Karpas-422 (cell line): ENCODE results near the gene MITF. TPM values are rescaled to one million over a fixed set of nuclear protein-coding genes. Genes with fewer than 3 reads are reported as not detected.

Source experiments
- DNase-seq: peaks from one replicate; pipeline ENCODE4 v3.0.0-alpha.2; 2015
- H2AFZ ChIP-seq: fragments of 200-600 bp; sonication (generic); 2 replicates; pipeline ENCODE4 v1.6.1; 2014; ENCODE audit warnings: antibody characterized with exemption, low read length, mixed read lengths
- H3K27ac ChIP-seq: fragments of 200-600 bp; sonication (generic); 2 replicates; pipeline ENCODE4 v1.5.1; 2014; ENCODE audit warnings: mild to moderate bottlenecking, low read length, moderate library complexity
- H3K27me3 ChIP-seq: fragments of 200-600 bp; sonication (generic); 2 replicates; pipeline ENCODE4 v1.6.1; 2014; ENCODE audit warnings: low read length, mixed read lengths
- H3K36me3 ChIP-seq: fragments of 200-600 bp; sonication (generic); 2 replicates; pipeline ENCODE4 v1.6.1; 2014; ENCODE audit warnings: low read length, mixed read lengths; ENCODE audit not compliant: insufficient read depth
- H3K4me1 ChIP-seq: fragments of 200-600 bp; sonication (generic); 2 replicates; pipeline ENCODE4 v1.6.1; 2014; ENCODE audit warnings: mild to moderate bottlenecking, low read length, mixed read lengths
- H3K4me2 ChIP-seq: fragments of 200-600 bp; sonication (generic); 2 replicates; pipeline ENCODE4 v1.6.1; 2014; ENCODE audit warnings: low read length, low read depth, mild to moderate bottlenecking; ENCODE audit not compliant: poor library complexity, severe bottlenecking
- H3K4me3 ChIP-seq: fragments of 200-600 bp; sonication (generic); 2 replicates; pipeline ENCODE4 v1.5.1; 2014; ENCODE audit warnings: mild to moderate bottlenecking, antibody characterized with exemption, low read length, mixed read lengths
- H3K79me2 ChIP-seq: fragments of 200-600 bp; sonication (generic); 2 replicates; pipeline ENCODE4 v1.6.1; 2014; ENCODE audit warnings: mild to moderate bottlenecking, low read length, mixed read lengths
- H3K9ac ChIP-seq: fragments of 200-600 bp; sonication (generic); 2 replicates; pipeline ENCODE4 v1.6.0; 2014; ENCODE audit warnings: low read length
- H3K9me2 ChIP-seq: fragments of 200-600 bp; sonication (generic), shearing (Covaris generic); replicated peaks from 2 replicates; pipeline ENCODE4 v1.6.0; 2014; ENCODE audit warnings: mild to moderate bottlenecking, low read length, moderate library complexity; ENCODE audit not compliant: insufficient read depth
- H3K9me3 ChIP-seq: fragments of 300-700, 200-600 bp; sonication (generic); 2 replicates; pipeline ENCODE4 v1.6.1; 2014; ENCODE audit warnings: low read length, mixed read lengths
- H4K20me1 ChIP-seq: fragments of 200-600 bp; sonication (generic); 2 replicates; pipeline ENCODE4 v1.6.1; 2014; ENCODE audit warnings: mild to moderate bottlenecking, antibody characterized with exemption, low read length, low read depth; ENCODE audit not compliant: insufficient read depth
- total RNA-seq: library from RNA; depleted of rRNA; stranded (reverse); fragments of >200 nt; shearing (Covaris generic); gene quantifications from 2 replicates; pipeline ENCODE4 v1.2.3, GENCODE V29; 2014; ENCODE audit warnings: low replicate concordance

Gene MITF
- total RNA-seq, 1 experiment from 2014 or later = not detected

GRCh38 chr3:69938931-69939330 lies 199.7 kb downstream of the MITF start:
- Histone ChIP-seq H3K9me3 (no peaks in the 10 kb centered on the region), H3K79me2 (no peaks in the 10 kb centered on the region), H3K9ac (no peak overlapping the region), H3K4me3 (no peak overlapping the region), H3K4me1 (no peaks in the 10 kb centered on the region), H3K36me3 (no peaks in the 10 kb centered on the region), H3K9me2 (no peaks in the 10 kb centered on the region), H3K27ac (no peak overlapping the region), H3K27me3 (no peaks in the 10 kb centered on the region), H2AFZ (no peak overlapping the region), H4K20me1 (no peaks in the 10 kb centered on the region), H3K4me2 (no peak overlapping the region)
- DNase-seq = no peak

DNA sequence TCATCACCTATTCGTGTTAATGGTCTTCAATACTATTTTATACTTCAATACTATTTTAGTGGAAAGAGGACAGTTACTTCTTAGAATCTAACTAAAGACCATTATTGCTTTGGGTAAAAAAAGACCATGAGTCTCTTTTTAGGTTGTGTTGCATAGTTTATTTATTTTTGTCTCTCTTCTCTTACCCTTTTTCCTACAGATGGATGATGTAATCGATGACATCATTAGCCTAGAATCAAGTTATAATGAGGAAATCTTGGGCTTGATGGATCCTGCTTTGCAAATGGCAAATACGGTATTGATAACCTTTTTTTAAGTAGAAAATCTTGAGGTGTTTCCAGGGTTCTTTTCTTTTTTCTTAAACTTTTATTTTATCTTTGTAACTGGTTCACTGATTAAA lies 201.8 kb downstream of the MITF start:
- DNase-seq = no peak
- Histone ChIP-seq H4K20me1 (no peaks in the 10 kb centered on the region), H3K9me2 (no peaks in the 10 kb centered on the region), H3K79me2 (no peaks in the 10 kb centered on the region), H3K27ac (no peak overlapping the region), H3K4me2 (no peak overlapping the region), H3K9ac (no peak overlapping the region), H3K9me3 (no peaks in the 10 kb centered on the region), H3K36me3 (no peaks in the 10 kb centered on the region), H2AFZ (no peak overlapping the region), H3K27me3 (no peaks in the 10 kb centered on the region), H3K4me1 (no peaks in the 10 kb centered on the region), H3K4me3 (no peak overlapping the region)

DNA sequence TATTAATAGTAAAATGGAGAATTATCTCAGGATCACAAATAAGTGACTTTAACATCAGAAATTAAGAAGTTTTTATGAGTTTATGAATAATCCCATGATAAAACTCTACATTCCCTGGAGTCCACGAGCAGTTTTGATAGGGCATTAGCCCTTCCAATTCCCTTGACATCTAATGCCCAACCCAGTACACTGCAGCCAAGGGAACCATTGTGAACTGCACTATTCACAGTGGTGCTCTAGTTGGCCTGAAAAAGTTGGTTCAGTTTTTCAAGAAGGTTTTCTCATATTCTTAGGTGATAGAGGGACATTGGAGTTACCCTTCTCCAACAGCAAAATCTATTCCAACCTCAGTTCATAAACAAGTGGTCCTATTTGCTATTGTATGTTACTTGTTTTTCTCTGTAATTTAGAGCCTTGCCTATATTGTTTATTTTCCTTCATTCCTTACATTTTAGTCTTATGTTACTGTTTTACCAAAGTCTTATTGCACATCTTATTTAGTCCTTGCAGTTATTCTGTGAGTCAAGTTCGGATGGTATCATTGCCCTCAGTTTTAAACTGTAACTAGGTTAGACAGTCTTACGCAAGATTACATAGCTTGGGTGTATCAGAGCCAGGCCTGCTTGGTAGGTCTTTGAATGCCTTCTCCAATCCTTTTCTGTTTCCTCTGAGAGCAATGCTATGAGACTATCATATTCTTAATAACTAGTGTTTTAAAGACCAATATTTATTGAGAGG lies 202.3 kb downstream of the MITF start:
- H3K4me1 ChIP-seq = no peaks in the 10 kb centered on the region
- no peak for DNase-seq
- H3K4me3 ChIP-seq = no peak overlapping the region
- no peaks in the 10 kb centered on the region for H3K9me3 ChIP-seq
- H3K79me2 ChIP-seq = no peaks in the 10 kb centered on the region
- no peak overlapping the region for H3K4me2 ChIP-seq
- no peaks in the 10 kb centered on the region for H3K27me3 ChIP-seq
- H3K9me2 ChIP-seq = no peaks in the 10 kb centered on the region
- no peaks in the 10 kb centered on the region for H4K20me1 ChIP-seq
- no peak overlapping the region for H2AFZ ChIP-seq
- no peak overlapping the region for H3K27ac ChIP-seq
- no peaks in the 10 kb centered on the region for H3K36me3 ChIP-seq
- H3K9ac ChIP-seq = no peak overlapping the region

- H3K79me2 ChIP-seq = no peaks in the 10 kb centered on the region
- H3K27me3 ChIP-seq = no peaks in the 10 kb centered on the region
- no peak overlapping the region for H2AFZ ChIP-seq
- no peak overlapping the region for H3K9ac ChIP-seq
- DNase-seq = no peak
- no peaks in the 10 kb centered on the region for H3K4me1 ChIP-seq
- H3K4me2 ChIP-seq = no peak overlapping the region
- H3K36me3 ChIP-seq = no peaks in the 10 kb centered on the region
- no peaks in the 10 kb centered on the region for H3K9me3 ChIP-seq
- H4K20me1 ChIP-seq = no peaks in the 10 kb centered on the region
- H3K4me3 ChIP-seq = no peak overlapping the region
- H3K27ac ChIP-seq = no peak overlapping the region
- H3K9me2 ChIP-seq = no peaks in the 10 kb centered on the region
Measured at GRCh38 chr3:69944931-69945493, 205.7 kb downstream of the MITF start.

GRCh38 chr3:69948246-69948862 lies 209.1 kb downstream of the MITF start:
- Histone ChIP-seq H3K9me3 (no peaks in the 10 kb centered on the region), H3K27me3 (no peaks in the 10 kb centered on the region), H3K9me2 (no peaks in the 10 kb centered on the region), H3K4me1 (no peaks in the 10 kb centered on the region), H3K79me2 (no peaks in the 10 kb centered on the region), H3K9ac (no peak overlapping the region), H3K27ac (no peak overlapping the region), H2AFZ (no peak overlapping the region), H3K36me3 (no peaks in the 10 kb centered on the region), H4K20me1 (no peaks in the 10 kb centered on the region), H3K4me2 (no peak overlapping the region), H3K4me3 (no peak overlapping the region)
- DNase-seq = peak; percentile 70

DNA sequence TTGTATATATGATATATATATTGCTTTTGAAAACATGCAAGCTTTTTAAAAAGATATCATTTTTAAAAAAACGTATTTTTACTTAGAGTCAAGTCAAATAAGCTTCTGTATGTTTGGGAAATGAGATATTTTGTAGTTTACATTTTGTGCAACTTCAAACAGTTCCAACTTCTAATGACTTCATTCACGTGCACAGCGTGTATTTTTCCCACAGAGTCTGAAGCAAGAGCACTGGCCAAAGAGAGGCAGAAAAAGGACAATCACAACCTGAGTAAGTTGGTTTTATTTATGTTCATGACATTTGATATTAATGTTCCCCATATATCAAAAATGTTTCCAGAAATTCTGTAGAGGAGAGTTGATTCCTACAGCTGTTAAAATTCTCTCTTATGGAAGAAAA lies 212.4 kb downstream of the MITF start:
- Histone ChIP-seq H3K36me3 (no peaks in the 10 kb centered on the region), H3K9me3 (no peaks in the 10 kb centered on the region), H3K4me1 (no peaks in the 10 kb centered on the region), H2AFZ (no peak overlapping the region), H3K27ac (no peak overlapping the region), H3K4me2 (no peak overlapping the region), H3K4me3 (no peak overlapping the region), H3K27me3 (no peaks in the 10 kb centered on the region), H3K9me2 (no peaks in the 10 kb centered on the region), H3K9ac (no peak overlapping the region), H4K20me1 (no peaks in the 10 kb centered on the region), H3K79me2 (no peaks in the 10 kb centered on the region)
- DNase-seq = no peak

DNA sequence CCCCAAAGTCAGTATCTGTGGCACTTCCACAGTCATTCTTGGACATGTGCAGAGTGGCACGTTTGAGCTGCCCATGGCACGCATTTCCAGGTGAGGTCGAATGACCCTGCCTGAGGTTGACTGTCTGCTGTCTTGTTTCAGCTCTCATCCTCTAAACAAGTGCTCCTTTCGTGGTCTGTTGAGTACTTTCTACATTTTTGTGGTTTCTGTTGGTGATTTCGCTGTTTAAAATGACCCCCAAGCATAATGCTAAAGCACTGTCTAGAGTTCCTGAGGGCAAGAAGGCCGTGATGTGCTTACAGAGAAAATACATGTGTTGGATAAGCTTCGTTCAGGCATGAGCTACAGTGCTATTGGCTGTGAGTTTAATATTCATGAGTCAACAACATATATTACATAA lies 220.3 kb downstream of the MITF start:
- no peak for DNase-seq
- H3K4me2 ChIP-seq = no peak overlapping the region
- no peak overlapping the region for H2AFZ ChIP-seq
- H3K9me2 ChIP-seq = no peaks in the 10 kb centered on the region
- no peaks in the 10 kb centered on the region for H3K36me3 ChIP-seq
- no peaks in the 10 kb centered on the region for H3K4me1 ChIP-seq
- no peaks in the 10 kb centered on the region for H3K79me2 ChIP-seq
- no peak overlapping the region for H3K27ac ChIP-seq
- H3K27me3 ChIP-seq = no peaks in the 10 kb centered on the region
- H3K4me3 ChIP-seq = no peak overlapping the region
- no peak overlapping the region for H3K9ac ChIP-seq
- no peaks in the 10 kb centered on the region for H3K9me3 ChIP-seq
- no peaks in the 10 kb centered on the region for H4K20me1 ChIP-seq

GRCh38 chr3:69961706-69962439 lies 222.6 kb downstream of the MITF start:
- Histone ChIP-seq H3K9me2 (no peaks in the 10 kb centered on the region), H3K27me3 (no peaks in the 10 kb centered on the region), H3K9ac (no peak overlapping the region), H3K4me1 (no peaks in the 10 kb centered on the region), H3K4me2 (no peak overlapping the region), H3K36me3 (no peaks in the 10 kb centered on the region), H2AFZ (no peak overlapping the region), H3K27ac (no peak overlapping the region), H3K4me3 (no peak overlapping the region), H4K20me1 (no peaks in the 10 kb centered on the region), H3K9me3 (no peaks in the 10 kb centered on the region), H3K79me2 (no peaks in the 10 kb centered on the region)
- no peak for DNase-seq
